T-helper 2 cell treated with Interferon-gamma antibody and Interleukin-4, amounts not matched to agents 100 ng/mL and 5 ng/mL, for 36 hours (primary cell): ENCODE results near the gene RNF39. TPM values are rescaled to one million over a fixed set of nuclear protein-coding genes. Genes with fewer than 3 reads are reported as not detected.

Experiments used
- intact Hi-C: fragments of 100-400 bp; cut with micrococcal nuclease; formaldehyde crosslinking; loops from one replicate; pipeline ENCODE4 v1.15.1; 2023
- total RNA-seq: library from RNA; stranded (reverse); gene quantifications from 2 replicates; pipeline ENCODE4 v1.2.3, GENCODE V29; 2022

The RNF39 gene
- total RNA-seq, 1 donor from 2014 or later: not detected

DNA sequence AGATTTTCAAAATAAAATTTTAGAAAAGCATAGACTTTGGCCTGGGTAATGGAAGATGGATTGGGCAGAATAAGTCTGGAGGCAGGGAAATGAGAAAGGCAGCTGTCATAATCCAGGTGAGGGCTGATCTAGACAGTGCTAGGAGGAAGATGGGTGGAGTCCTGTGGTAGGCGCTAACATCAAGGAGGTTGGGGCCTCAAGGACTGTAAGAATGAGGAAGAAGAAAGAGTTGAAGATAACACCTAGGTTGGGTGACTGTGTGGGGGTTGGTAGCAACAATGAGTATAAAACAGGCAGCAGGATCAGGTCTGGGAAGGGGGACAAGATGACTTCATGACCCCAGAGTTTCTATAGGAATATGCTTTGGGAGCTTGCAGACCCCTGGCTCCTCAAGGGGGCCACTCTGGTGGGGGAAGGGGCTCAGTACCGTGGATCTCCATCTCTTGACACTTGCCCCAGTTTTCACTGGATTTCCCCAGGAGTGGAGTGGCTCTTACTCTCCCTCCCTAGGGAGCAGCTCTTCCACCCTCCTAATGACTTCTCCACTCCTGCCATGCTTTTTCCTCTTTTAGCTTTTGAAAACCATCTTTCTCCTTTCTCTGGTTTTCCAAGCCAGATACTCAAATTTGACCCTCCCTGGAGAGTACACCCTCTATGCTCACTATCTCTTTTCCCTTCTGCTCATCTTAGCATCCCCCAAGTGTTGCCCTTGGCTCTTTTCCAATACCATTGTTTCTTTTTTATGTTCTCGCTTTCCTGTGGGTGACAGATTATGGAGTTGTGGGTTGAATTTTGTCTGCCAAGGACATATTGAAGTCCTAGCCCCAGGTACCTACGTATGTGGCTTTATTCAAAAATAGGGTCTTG is 22.6 kb upstream of the RNF39 start:
- intact Hi-C loops: no loop called here

DNA sequence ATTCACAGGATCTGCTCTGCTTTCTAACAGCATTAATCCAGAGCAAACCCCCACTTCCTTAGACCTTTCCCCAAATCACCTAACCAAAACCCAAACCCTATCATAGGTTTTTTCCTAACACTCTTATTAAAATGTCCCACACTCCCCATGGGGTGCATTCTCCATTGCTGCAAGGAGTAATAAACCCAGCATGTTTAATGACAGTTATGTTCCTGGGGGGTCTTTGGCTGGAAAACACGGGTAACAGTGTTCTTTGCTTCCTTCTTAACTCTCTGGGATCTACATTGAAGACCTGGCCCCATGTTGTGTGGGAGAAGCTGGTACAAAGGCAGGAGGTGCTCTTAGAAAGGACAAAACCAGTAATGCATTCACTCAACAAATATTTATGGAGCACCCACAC is 21.3 kb upstream of the RNF39 start:
- intact Hi-C loops: no loop called here

DNA sequence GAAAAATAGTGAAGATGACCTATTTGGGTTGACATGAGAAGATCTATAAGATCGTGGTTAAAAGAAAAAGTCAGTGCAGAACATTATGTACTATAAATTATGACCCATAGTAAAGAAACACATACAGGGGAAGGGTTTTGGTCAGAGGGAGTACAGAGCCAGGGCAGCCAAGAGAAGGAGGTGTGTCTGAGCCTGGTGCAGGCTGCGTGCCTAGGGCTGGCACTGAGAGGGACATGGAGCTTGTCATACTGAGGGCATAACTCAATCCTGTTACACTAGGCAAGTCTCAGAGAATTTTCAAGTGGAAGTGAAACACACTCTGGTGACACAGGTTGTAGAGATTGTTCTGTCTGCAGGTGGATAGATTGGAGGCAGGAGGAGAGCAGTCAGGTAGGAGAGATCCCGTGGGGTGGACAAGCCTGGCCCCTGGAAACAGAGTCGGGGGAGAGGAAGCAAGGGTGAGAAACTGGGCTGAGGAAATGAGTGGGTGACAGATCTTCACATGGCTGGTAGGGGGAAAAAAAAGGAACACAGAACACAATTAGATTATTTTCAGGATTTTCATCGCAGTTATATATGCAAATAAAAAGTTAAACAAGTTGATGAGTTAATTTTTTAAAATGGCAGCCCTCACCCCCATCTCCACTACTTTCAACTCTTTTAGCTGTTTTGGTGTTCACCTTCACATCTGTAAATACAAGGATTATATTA is 18.5 kb upstream of the RNF39 start:
- intact Hi-C loops: no loop called here

DNA sequence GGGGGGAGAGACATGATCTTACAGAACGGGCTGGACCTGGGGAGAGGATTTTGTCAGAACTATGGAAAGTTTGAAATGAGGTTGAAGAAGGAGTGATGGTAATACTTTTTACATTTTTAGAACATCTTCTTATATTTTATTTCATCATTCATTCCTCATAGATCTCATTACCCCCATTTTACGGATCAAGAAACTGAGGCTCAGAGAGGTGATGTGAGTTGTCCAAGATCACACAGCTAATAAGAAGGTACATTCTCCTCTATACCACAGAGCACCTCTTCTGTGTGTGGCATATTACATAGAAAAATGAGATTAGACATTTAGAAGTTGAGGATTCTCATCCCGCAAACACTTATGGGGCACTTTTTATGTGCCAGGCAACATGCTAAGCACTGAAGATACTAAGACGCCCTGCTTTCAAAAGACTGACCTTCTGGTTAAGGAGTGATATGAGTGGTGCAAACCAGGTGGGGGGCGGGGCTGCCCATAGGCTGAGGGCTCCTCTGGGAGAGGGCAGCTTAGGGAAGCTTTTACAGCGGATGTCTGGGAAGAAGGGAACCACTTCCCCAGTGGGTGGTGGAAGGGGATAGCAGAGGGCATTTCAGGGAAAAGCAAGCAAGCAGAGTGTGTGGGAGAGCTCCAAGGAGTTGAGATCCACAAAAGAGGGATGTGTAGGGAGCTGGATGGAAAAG is 17.4 kb upstream of the RNF39 start:
- intact Hi-C loops: no loop called here

DNA sequence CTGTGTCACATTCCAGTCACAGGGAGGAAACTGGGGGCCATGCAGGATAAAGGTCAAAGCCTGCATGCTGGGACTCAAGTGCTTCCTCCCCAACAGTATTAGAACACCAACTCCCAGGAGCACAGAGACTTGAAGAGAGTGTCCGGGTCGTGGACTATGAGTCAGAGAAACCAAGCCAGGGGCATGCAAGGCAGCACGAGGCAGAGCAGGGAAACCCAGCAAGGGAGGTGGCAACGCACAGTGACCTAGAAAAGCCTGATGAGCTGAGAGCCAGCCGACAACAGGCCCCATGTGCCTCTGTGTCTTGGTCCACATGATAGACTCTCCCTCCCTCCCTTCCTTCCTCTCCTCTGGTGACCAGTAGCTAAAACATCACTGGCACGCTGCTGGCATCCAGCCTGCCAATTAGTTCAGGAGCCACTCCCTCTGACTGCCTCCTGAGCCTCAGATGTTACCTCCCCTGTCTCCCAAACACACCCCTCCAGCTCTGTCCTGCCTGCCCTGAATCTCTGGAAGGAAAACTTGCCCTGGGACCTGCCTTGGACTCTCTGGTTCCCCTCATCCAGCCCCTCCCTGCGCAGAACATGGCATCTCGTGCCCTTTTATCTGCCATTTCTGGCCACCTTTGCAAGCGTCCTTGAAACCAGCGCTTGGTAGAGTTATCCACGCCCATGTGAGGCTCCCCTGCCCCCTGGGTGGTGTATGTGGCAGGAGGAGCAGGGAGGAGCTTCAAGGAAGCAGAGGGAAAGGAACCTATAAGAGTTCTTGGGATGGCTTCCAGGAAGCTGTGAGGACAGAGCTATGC is 16.2 kb upstream of the RNF39 start:
- intact Hi-C loops: no loop called here

DNA sequence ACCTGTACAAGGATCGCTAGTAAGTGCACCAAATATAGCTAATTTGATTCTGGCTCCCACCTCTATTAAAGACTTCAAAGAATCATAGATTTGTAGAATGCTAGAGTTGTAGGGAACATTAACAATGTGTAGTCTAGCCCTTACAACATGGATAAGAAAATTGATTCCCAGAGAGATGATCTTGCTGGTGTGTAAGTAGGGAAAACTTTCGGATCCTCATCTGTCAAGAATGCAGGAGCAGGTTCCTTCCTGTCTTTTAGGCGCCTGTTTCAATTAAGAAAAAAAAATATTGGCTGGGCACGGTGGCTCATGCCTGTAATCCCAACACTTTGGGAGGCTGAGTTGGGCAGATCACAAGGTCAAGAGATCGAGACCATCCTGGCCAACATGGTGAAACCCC is 12.3 kb upstream of the RNF39 start:
- intact Hi-C loops: no loop called here

DNA sequence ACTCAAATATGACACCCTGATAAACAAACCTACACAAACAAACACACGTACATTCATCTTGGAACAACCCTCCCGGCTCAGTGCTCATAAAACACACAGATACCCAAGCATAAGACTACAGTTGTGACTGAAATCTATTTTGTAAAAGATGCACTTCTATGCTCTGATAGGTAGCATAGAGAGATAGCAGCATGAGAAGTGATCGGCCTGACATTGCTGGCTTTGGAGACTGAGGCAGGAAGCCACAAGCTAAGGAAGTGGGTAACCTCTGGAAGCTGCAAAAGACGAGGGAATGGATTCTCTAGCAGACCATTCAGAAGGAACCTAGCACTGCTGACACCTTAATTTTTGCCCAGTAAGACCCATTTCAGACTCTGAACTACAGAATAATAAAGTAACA is 1.6 kb upstream of the RNF39 start:
- intact Hi-C loops: no loop called here

DNA sequence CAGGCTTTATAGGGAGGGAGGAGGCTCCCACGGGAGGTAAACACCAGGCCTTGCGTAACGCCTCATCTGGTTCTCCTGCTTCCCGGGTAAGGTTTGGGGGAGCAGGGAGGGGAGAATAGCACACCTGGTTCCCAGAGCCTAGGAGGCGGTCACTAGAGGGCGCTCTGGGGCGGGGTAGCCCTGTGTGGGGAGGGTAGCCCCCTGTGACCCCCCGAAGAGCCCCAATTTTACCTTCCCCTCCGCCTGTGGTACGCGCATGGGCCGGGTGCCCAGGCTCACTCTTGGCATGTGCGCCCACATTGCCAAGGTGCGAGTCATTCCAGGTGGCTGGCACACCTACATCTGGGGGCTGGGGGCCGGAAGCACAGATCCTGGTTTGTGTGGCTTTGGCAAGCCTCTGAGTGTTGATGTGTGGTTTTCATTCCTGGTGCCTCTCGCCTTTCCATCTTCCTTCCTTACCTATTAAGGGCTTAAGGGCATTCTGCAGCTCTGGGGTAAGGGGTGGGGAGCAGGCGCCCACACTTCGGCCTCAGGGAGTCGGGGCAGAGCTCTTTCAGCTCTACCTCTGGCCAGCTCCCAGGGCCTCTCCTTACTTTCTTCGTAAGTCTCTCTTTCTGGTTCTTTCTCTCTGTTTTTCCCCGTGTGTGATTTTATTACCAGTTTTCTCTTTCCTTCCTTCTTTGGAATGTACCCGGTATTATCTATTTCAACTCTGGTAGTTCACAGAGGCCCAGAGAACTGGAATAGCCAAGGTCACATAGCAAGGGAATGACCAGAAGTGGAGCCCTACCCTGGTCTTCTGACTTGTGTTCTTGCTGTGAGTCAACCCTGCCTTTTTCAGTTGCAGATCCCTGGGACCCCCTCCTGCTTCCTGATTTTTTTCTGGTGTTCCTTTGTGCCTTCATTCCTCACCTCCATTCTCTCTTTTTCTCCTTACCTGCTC is 492 bp upstream of the RNF39 start:
- intact Hi-C loops: no loop called here

DNA sequence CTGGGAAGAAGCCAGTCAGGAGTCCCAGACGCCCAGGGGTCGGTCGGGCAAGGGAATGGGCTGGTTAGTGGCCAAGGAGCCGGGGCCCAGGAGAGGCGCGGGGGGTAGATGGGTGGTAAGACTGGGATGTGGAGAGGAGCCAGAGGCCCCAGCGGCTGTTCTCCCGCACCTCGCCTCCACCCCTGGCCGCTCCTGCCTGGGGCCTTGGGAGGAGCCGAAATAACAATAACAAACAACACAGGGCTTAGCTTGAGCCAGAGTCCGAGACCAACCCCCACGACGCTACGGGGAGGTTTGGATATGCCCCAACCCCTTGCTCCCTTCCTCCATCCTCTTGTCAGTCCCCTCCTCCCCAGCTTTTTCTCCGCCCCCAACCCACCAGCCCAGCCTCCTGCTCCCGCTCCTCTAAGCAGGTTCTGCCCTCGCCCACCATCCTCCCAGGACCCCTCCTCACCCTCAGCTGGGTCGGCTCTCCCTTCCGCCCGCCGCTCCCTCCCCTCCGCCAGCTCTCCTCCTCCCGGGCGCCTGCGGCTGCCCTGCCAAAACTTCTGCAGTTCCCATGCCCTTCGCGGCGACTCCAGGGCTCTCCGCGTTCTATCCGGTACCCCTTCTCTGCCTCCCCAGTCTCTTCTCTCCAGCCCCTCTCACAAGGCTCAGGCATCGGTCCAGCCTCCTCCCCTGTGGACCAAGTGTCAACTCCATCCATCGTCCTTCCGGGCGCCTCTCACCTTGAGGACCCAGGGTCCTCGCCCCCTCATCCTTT is 1.1 kb downstream of the RNF39 start:
- intact Hi-C loops: no loop called here

DNA sequence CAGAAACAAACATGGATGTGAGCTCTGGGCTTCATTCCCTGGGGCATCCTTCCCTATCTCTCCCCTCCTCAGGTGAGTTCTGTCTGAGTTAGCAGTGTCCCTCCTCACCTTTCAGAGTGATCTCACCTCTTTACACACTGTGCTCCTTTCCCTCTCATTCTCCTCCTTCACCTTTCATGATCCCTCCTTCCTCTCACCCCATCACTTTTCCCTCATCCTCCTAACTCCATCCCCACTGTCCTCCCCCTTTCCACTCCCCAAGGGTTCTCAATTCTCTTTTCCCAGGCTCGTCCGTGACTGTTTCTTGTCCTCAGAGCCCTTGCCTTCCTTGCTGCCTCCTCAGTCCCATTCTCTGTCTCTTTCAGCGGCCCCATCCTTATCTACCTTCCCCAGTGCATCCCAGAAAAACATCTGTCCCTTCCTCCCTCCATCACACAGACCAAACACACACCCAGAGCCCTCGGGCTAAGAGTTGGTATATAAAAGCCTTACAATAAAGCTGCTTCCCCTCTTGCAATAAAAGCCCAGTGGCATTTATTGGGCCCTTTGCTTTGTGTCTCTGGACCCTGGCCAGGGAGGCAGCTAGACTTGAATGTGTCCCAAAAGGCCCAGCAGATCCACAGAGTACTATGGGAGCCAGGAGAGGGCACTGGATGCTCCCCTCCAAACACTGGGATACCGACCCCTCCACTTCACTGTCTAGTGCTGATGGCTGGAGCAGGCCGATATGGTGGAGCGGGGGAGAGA is 1.9 kb downstream of the RNF39 start:
- intact Hi-C loops: no loop called here

DNA sequence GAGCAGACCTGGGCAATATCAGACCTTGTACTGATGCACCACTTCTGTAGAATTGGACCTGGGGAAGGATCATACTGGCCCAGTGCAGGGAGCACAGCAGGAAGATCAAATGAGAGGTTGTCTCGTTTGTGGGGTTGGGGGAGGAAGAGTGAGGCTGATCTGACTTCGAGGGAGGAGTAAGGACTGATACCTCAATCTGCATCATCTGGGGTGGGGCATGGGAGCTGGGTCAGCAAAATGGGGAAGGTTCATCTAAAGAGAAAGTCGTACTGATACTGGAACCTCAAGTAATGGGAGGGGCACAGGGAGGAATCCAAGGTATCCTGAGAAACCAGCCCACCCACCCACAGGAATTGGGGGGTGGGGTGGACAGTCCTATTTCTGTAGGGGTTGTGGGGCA is 3.7 kb downstream of the RNF39 start:
- intact Hi-C loops: no loop called here

DNA sequence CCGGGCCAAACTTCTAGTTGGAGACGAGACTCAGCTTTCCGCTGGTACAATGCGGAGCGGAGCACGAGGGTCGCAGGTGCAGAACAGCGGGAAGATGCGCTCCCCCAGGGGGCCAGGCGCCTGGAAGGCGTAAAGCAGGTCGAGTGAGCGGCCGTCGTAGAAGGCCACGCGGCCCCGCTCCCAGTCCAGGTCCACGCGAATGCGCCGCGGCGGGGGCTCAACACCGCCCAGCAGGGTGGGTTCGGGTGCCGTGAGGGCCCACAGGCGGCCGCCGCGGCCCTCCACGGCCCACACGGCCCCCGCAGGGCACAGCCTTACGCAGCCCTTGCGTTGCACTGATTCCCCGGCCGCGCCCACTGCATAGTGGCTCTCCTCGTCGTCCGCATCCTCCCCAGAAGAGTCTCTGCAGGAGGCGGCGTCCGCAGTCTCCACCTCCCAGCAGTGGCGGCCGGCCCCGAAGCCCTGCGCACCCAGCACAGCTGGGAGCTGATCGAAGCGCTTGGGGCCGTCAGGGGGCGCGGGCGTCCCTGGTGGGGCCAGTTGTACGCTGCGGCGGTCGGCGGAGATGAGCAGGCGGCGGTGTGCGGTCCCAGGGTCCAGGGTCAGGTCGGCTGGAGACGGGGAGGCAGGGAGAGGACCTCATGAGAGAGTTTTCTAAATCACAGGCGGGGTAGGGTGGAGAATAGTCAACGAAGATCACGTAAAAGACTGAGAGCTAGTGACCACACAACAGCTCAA is 4.3 kb downstream of the RNF39 start:
- intact Hi-C loops: no loop called here

DNA sequence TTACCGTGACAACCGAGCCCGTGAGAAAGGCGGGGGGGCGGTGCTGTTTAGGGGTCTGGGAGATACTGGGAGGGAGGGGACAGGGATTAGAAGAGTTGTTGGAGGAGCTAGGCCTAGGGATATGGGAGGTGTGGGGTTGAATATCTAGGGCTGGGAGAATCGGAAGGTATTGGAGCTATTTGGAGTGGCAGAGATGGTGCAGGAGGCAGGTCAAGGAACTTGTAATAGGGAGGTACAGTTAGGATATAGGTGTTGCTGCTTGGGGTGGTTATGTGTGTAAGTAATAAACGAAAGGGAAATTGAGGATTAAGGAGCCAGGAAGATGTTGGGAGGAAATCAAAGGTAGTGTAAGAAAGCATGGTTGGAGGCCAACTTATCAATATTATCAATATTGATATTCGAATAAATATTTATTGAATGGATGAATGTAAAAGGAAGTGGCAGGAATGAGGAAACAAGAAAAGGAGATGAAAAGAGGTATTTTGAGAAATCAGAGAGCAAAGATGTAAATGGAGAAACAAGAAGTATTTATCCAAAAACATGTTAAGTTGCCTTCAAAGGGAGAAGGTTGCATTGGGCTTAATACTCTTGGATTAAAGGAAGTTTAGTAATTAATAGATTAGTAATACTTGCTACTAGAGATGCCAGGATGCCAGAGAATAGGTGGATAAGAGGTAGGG is 8.0 kb downstream of the RNF39 start:
- intact Hi-C loops: loop anchor here (1.0 to 10.0 kb wide), 5 partner anchors 35 to 363 kb away; partner anchors contain the start of genes TRIM26 and TRIM39

DNA sequence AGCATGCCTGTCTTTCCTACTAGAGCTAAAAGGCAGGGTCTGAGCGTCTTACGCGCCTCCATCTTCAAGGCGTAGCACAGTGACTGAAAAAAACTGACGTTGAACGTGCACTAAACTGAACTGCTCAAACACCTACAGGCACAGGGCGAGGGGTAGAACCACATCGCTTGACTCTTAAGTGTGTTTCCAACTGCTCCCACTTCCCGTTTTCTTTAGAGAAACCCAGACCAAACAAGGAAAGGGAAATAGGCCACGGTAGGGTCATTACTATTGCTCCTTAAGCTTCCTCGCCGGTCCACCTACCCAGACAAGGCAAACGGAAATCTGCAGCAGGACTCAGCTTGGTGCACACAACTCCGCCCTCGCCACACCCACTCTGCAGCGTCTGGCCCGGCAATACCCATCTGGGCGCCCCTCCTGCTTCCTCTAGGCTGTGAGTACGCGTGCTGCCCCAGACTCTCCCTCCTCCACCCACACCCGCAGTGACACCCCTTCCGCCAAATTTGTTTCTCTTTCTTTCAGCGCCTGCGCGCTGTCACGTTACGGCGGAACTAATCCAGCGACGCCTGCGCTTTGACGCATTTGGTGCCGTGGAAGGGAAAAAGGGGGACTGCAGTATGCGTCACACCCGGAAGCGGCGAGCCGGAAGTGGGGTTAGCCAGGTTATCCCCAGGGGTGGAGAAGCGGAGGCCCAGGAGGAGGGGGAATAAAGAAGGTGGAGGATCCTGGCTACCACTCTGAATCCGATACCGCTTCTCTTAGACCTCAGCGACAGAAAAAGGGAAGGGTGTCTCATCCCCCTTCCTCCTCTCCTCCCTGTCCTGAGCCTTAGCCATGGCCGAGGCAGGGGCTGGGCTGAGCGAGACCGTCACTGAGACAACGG is 8.8 kb downstream of the RNF39 start, which contains the start of gene PPP1R11:
TSS of gene PPP1R11 (plus strand) at position 622 of the 883 bp plus-strand sequence. CDS start at position 835, 213 bp downstream.
- intact Hi-C loops: loop anchor here (1.0 to 10.0 kb wide), 5 partner anchors 35 to 362 kb away; partner anchors contain the start of genes TRIM26 and TRIM39

DNA sequence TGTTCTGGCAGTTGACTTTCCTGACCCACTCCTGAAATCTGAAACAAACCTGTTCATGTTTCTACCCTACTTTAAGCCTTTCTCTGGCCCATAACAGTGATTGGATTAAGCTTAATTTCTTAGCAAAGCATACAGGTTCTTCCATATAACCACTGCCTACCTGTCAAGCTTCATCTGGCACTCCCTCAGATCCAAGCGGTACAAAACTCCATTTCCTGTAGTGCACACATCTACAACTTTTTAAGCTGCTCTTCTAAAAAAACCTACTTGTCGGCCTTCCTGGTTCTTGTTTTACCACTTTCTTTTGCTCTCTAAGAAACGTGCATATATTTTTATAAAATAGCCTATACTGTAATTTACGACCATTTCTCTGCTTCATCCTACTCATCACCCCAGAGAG is 9.5 kb downstream of the RNF39 start:
- intact Hi-C loops: loop anchor here (2.0 to 10.0 kb wide), 4 partner anchors 36 to 361 kb away; partner anchors contain the start of gene TRIM39

DNA sequence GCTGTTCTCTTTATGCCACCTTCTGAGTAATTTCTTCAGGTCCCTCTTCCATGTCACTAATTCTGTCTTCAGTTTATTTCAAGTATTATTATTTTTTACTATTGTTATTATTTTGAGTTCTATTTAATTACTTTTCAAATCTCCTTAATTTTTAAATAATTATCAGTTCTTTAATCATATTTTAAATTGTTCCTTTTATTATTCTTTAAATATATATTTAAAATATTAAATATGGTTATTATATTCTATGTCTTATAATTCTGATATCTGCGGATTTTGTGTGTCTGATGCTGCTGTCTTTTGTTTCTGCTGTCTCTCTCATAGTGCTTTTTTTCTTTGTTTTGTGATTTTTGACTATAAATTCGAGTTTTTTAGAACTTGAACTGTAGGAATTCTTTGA is 12.3 kb downstream of the RNF39 start:
- intact Hi-C loops: loop anchor here (5.0 to 10.0 kb wide), 5 partner anchors 89 to 654 kb away; partner anchors contain the start of gene MDC1
